ENCODE results near the gene NR3C1. TPM values are rescaled to one million over a fixed set of nuclear protein-coding genes. Genes with fewer than 3 reads are reported as not detected.

Gene NR3C1
- total RNA-seq, 1 donor from 2014 or later: 101 TPM

GRCh38 chr5:143259254-143259605 is 144.3 kb downstream of the NR3C1 start:
- H3K4me1 ChIP-seq: no peaks in the 10 kb centered on the region
- H3K27me3 ChIP-seq: no peaks in the 10 kb centered on the region
- no peaks in the 10 kb centered on the region for H3K9me3 ChIP-seq
- no peak overlapping the region for H3K4me3 ChIP-seq
- intact Hi-C loops (cut with DNase I): no loop called here
- no peaks in the 10 kb centered on the region for H3K36me3 ChIP-seq
- no peak for ATAC-seq
- no peak for TF ChIP-seq CTCF (IDR thresholded peaks at IDR 0.05)
- no peak overlapping the region for H3K27ac ChIP-seq
- DNase-seq: no peak

GRCh38 chr5:143258559-143259253 is 144.8 kb downstream of the NR3C1 start:
- no peak for ATAC-seq
- H3K9me3 ChIP-seq: no peaks in the 10 kb centered on the region
- H3K36me3 ChIP-seq: no peaks in the 10 kb centered on the region
- no peak overlapping the region for H3K4me3 ChIP-seq
- intact Hi-C loops (cut with DNase I): no loop called here
- no peaks in the 10 kb centered on the region for H3K4me1 ChIP-seq
- no peak overlapping the region for H3K27ac ChIP-seq
- no peak for DNase-seq
- no peaks in the 10 kb centered on the region for H3K27me3 ChIP-seq
- no peak for TF ChIP-seq CTCF (IDR thresholded peaks at IDR 0.05)

GRCh38 chr5:143254819-143255218 is 148.7 kb downstream of the NR3C1 start:
- intact Hi-C loops (cut with DNase I): no loop called here
- no peak for ATAC-seq
- Histone ChIP-seq H3K27ac (no peak overlapping the region), H3K36me3 (no peaks in the 10 kb centered on the region), H3K4me1 (no peaks in the 10 kb centered on the region), H3K9me3 (no peaks in the 10 kb centered on the region), H3K27me3 (no peaks in the 10 kb centered on the region), H3K4me3 (no peak overlapping the region)
- TF ChIP-seq CTCF (IDR thresholded peaks at IDR 0.05): no peak
- DNase-seq: no peak

GRCh38 chr5:143251946-143252345 is 151.5 kb downstream of the NR3C1 start:
- H3K9me3 ChIP-seq: no peaks in the 10 kb centered on the region
- H3K4me1 ChIP-seq: no peaks in the 10 kb centered on the region
- TF ChIP-seq CTCF (IDR thresholded peaks at IDR 0.05): no peak
- intact Hi-C loops (cut with DNase I): no loop called here
- H3K27ac ChIP-seq: no peak overlapping the region
- H3K27me3 ChIP-seq: no peaks in the 10 kb centered on the region
- no peak for ATAC-seq
- no peak overlapping the region for H3K4me3 ChIP-seq
- no peak for DNase-seq
- H3K36me3 ChIP-seq: no peaks in the 10 kb centered on the region

- DNase-seq (no peak), ATAC-seq (no peak)
- H3K27me3 ChIP-seq: no peaks in the 10 kb centered on the region
- intact Hi-C loops (cut with DNase I): no loop called here
- no peak overlapping the region for H3K4me3 ChIP-seq
- no peaks in the 10 kb centered on the region for H3K9me3 ChIP-seq
- no peaks in the 10 kb centered on the region for H3K4me1 ChIP-seq
- no peak overlapping the region for H3K27ac ChIP-seq
- no peaks in the 10 kb centered on the region for H3K36me3 ChIP-seq
- TF ChIP-seq CTCF (IDR thresholded peaks at IDR 0.05): no peak
These were observed 152.3 kb downstream of the NR3C1 start for GRCh38 chr5:143251190-143251589.

- no peak for TF ChIP-seq CTCF (IDR thresholded peaks at IDR 0.05)
These were observed 153.6 kb downstream of the NR3C1 start for GRCh38 chr5:143249851-143250250.

More at GRCh38 chr5:143249851-143250250, 153.6 kb downstream of the NR3C1 start:
- intact Hi-C loops (cut with DNase I): no loop called here
- no peaks in the 10 kb centered on the region for H3K9me3 ChIP-seq
- no peaks in the 10 kb centered on the region for H3K27me3 ChIP-seq
- H3K4me1 ChIP-seq: no peaks in the 10 kb centered on the region
- H3K36me3 ChIP-seq: no peaks in the 10 kb centered on the region
- no peak overlapping the region for H3K4me3 ChIP-seq
- no peak for ATAC-seq
- H3K27ac ChIP-seq: no peak overlapping the region
- DNase-seq: no peak
